Skeletal muscle tissue (tissue), 4 donors: Measurements from ENCODE around the gene NR6A1. TPM values are rescaled to one million over a fixed set of nuclear protein-coding genes. Genes with fewer than 3 reads are reported as not detected.
A peak's percentile ranks its signal among the peaks of the same experiment; 100 is the strongest.

Experiments used
- H3K27ac ChIP-seq: one replicate; pipeline ENCODE4 v1.7.0; 2013; ENCODE audit warnings: mild to moderate bottlenecking, low read depth, low read length, inconsistent platforms
- H3K27me3 ChIP-seq, 3 donors: one replicate each; pipeline ENCODE4 v1.7.0; 2013; ENCODE audit warnings: low read length in 3 of 3; ENCODE audit not compliant: control insufficient read depth in 3 of 3, insufficient read depth in 3 of 3
- H3K36me3 ChIP-seq, 3 donors: one replicate each; pipeline ENCODE4 v1.7.0; 2013; ENCODE audit warnings: low read length in 3 of 3; ENCODE audit not compliant: control insufficient read depth in 3 of 3, insufficient read depth in 3 of 3
- H3K4me1 ChIP-seq, 3 donors: one replicate each; pipeline ENCODE4 v1.7.0; 2013; ENCODE audit warnings: low read length in 3 of 3, mild to moderate bottlenecking in 3 of 3; ENCODE audit not compliant: control insufficient read depth in 3 of 3, insufficient read depth in 3 of 3
- H3K4me3 ChIP-seq, 3 donors: one replicate each; pipeline ENCODE4 v1.7.0; 2013; ENCODE audit warnings: low read length in 3 of 3
- H3K9ac ChIP-seq, 3 donors: one replicate each; pipeline ENCODE4 v1.7.0; 2013; ENCODE audit warnings: low read length in 3 of 3, mild to moderate bottlenecking in 3 of 3, moderate library complexity in 2 of 3, low read depth in 1 of 3
- H3K9me3 ChIP-seq, 3 donors: one replicate each; pipeline ENCODE4 v1.7.0; 2013; ENCODE audit warnings: low read length in 3 of 3; ENCODE audit not compliant: control insufficient read depth in 3 of 3
- total RNA-seq: library from RNA; depleted of rRNA; stranded (reverse); fragments of >200 nt; gene quantifications from one replicate; pipeline ENCODE4 v1.2.3, GENCODE V29; 2014
- donor health status: Osteomylitis.

NR6A1 gene
- total RNA-seq, 1 donor from 2014 or later, result 0.52 TPM

DNA sequence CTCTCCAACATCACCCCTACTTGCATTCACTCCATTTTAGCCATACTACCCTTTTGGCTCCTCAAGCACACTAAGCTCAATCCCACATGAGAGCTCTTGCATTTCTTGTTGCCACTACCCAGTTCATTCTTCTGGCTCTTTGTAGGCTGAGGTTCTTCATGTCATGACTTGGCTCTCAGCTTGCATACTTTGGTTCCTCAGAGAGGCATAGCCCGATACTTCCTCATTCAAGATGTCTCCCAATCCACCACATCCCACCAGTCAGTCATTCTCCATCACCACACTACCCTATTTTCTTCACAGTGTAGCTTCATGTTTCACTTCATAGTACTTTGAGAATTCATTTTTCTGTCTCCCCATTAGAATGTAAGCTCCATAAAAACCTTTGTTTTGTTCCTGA, 116.7 kb downstream of the NR6A1 start:
- no peak overlapping the region for H3K9ac ChIP-seq
- no peaks in the 10 kb centered on the region for H3K36me3 ChIP-seq
- H3K27ac ChIP-seq, result no peak overlapping the region
- H3K4me1 ChIP-seq, result peaks cover 15 to 32% (median 27%) of the 10 kb centered on the region in 3 donors
- H3K9me3 ChIP-seq, result no peaks in the 10 kb centered on the region
- H3K4me3 ChIP-seq, result peak overlapping the region in 1 of 3 donors; percentile 28
- no peaks in the 10 kb centered on the region for H3K27me3 ChIP-seq

DNA sequence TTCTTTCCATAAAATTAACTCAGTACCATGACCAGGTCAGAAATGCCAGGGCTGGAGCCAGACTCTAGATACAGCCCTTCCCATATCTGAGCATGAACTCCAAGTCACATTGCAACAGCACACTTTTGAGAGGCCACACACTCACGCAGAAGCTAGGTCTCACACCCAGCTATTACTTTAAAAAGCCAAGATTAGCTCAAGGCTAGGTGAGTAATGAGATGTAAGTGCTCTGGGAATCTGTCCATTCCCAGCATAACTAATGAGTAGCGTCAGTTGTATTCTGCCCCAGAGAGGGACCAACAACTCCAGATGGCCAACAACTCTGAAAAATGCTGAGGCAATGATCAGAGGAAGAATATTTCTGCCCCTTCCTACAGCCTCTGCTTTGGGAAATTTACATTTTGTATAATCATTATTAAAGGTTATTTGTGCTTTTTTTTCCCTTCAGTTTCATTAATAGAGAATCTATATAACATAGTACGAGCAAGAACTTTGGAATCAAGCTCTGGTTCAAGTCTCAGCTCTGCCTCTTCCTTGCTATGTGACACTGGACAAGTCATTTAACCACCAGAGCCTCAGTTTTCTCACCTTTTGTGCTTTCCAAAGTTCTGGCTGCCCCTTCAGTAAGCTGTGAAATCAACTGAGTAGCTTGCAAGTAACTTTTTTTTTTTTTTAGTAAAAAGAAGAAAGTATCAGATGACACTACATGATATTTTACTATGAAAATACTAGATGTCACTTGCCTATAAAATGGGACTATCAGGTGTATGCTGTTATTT, 118.3 kb downstream of the NR6A1 start:
- H3K27ac ChIP-seq, result no peak overlapping the region
- no peak overlapping the region for H3K4me3 ChIP-seq
- H3K4me1 ChIP-seq, result peaks cover 15 to 26% (median 24%) of the 10 kb centered on the region in 3 donors
- H3K27me3 ChIP-seq, result no peaks in the 10 kb centered on the region
- no peaks in the 10 kb centered on the region for H3K9me3 ChIP-seq
- H3K36me3 ChIP-seq, result no peaks in the 10 kb centered on the region
- H3K9ac ChIP-seq, result no peak overlapping the region

DNA sequence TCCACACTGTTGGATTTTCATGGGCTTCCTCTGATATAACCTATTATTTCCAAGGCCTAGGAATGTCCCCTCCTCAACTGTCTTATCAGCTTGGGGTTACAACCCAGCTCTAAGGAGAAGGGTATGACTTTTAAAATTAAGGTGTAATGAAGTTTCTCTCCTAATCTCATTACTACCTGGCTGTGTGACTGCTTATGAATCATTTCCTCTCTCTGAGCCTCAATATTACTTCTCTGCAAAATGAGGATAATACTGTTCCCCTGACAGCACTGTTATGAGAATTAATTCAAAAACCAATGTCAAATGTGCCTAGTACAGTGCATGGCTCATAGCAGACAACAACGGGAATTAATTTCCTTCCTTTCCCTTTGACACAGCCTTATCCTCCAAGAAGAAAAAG, 118.9 kb downstream of the NR6A1 start:
- no peaks in the 10 kb centered on the region for H3K9me3 ChIP-seq
- no peak overlapping the region for H3K4me3 ChIP-seq
- peaks cover 15 to 25% (median 20%) of the 10 kb centered on the region in 3 donors for H3K4me1 ChIP-seq
- no peak overlapping the region for H3K9ac ChIP-seq
- no peak overlapping the region for H3K27ac ChIP-seq
- H3K27me3 ChIP-seq, result no peaks in the 10 kb centered on the region
- H3K36me3 ChIP-seq, result no peaks in the 10 kb centered on the region

DNA sequence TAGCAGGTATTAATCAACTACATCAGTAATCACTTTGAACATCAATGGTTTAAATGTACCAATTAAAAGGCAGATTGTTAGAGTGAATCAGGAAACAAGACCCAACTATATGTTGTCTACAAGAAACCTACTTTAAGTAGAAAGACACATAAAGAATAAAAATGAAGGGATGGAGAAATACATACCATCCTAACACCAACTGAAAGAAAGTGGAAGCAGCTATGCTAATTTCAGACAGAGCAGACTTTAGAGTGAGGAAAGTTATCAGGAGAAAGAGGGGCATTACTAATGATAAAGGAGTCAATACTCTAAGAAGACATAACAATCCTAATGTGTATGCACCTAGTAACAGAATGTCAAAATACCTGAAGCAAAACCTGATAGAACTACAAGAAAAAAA, 125.8 kb downstream of the NR6A1 start:
- no peaks in the 10 kb centered on the region for H3K9me3 ChIP-seq
- H3K4me1 ChIP-seq, result no peaks in the 10 kb centered on the region
- no peak overlapping the region for H3K9ac ChIP-seq

DNA sequence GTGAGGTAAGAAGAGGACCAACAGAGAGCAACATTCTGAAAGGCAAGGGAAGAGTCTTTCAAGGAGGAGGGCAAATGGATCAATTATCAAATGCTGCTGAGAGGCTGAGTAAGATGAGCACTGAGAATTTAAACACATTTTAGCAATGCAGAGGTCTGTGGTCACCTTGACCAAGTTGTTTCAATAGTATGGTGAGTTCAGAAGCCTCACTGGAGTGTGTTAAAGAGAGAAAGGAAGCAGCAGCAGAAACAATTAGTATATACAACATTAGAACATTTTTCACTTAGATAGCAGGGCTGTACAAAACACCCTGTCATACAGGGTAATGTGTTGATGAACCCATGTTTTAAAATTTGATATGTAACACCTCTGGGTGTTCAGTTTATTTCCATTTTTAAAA, 131.5 kb downstream of the NR6A1 start:
- Histone ChIP-seq H3K4me3 (no peak overlapping the region), H3K27me3 (no peaks in the 10 kb centered on the region), H3K27ac (no peak overlapping the region), H3K9ac (no peak overlapping the region), H3K9me3 (no peaks in the 10 kb centered on the region), H3K36me3 (no peaks in the 10 kb centered on the region), H3K4me1 (no peaks in the 10 kb centered on the region)

More for the DNA sequence above, 125.8 kb downstream of the NR6A1 start:
- H3K27ac ChIP-seq, result no peak overlapping the region
- H3K36me3 ChIP-seq, result no peaks in the 10 kb centered on the region
- H3K27me3 ChIP-seq, result no peaks in the 10 kb centered on the region
- H3K4me3 ChIP-seq, result no peak overlapping the region

DNA sequence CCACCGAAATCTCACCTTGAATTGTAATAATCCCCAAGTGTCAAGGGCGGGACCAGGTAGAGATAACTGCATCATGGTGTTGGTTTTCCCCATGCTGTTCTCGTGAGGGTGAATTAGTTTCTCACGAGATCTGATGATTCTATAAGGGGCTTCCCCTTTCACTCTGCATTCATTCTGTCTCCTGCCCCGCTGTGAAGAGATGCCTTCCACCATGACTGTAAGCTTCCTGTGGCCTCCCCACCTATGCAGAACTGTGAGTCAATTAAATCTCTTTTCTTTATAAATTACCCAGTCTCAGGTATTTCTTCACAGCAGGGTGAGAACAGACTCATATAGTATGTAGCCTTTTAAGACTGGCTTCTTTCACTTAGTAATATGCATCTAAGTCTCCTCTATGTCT, 135.8 kb downstream of the NR6A1 start:
- Histone ChIP-seq H3K9ac (no peak overlapping the region), H3K36me3 (no peaks in the 10 kb centered on the region), H3K27me3 (no peaks in the 10 kb centered on the region), H3K4me1 (no peaks in the 10 kb centered on the region), H3K4me3 (no peak overlapping the region), H3K27ac (no peak overlapping the region), H3K9me3 (no peaks in the 10 kb centered on the region)

DNA sequence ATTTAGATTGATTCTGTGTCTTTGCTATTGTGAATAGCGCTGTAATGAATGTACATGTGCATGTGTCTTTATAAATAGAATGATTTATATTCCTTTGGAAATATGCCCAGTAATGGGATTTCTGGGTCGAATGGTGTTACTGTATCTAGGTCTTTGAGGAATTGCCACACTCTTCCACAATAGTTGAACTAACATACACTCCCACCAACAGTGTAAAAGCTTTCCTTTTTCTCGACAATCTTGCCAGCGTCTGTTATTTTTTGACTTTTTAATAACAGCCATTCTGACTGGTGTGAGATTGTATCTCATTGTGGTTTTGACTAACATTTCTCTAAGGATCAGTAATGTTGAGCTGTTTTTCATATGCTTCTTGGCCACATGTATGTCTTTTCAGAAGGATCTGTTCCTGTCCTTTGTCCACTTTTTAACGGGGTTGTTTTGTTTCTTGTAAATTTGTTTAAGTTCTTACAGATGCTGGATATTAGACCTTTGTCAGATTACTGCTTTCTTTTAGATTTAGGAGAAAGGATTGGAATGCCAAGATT, 139.0 kb downstream of the NR6A1 start:
- H3K9ac ChIP-seq, result no peak overlapping the region
- H3K4me3 ChIP-seq, result no peak overlapping the region
- no peaks in the 10 kb centered on the region for H3K4me1 ChIP-seq
- H3K27me3 ChIP-seq, result no peaks in the 10 kb centered on the region
- no peaks in the 10 kb centered on the region for H3K36me3 ChIP-seq
- no peaks in the 10 kb centered on the region for H3K9me3 ChIP-seq
- no peak overlapping the region for H3K27ac ChIP-seq

DNA sequence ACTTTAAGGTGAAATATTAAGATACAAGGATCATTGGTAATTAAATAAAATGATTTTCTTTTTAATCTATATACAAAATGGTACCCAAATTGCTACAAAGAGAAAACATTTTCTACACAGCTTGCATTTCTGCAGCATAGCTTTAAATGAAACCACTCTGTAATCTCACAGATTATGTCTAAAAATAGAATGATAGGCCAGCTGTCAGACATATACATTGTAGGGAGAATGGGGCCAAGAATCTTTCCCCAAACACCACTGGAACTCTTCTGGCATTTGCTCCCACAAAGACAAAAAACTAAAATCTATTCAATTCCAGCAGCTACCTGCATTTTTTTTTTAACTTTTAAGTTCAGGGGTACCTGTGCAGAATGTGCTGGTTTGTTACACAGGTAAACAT, 139.8 kb downstream of the NR6A1 start:
- Histone ChIP-seq H3K9ac (no peak overlapping the region), H3K27me3 (no peaks in the 10 kb centered on the region), H3K4me1 (no peaks in the 10 kb centered on the region), H3K36me3 (no peaks in the 10 kb centered on the region), H3K4me3 (no peak overlapping the region), H3K9me3 (no peaks in the 10 kb centered on the region), H3K27ac (no peak overlapping the region)

DNA sequence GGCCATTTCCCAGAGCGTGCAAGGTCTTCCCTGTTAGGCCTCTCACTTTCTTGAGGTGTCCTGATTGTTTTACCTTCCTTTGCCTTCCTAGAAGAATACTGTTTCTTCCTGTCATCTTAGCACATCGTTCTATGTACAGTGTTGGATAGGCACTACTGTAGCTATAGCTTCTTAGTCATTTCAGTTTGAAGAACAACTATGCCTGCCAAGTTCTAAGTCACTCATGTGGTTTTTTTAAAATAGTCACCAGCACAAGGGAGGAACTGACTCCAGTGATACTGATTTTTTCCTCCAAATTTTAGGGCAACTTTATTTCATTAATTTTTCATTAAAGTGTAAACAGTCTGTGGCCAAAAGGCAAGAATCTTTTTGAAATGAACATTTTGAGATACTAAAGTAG, 141.5 kb downstream of the NR6A1 start:
- H3K4me3 ChIP-seq, result no peak overlapping the region
- no peaks in the 10 kb centered on the region for H3K36me3 ChIP-seq
- no peaks in the 10 kb centered on the region for H3K27me3 ChIP-seq
- H3K9ac ChIP-seq, result no peak overlapping the region
- H3K9me3 ChIP-seq, result no peaks in the 10 kb centered on the region
- no peak overlapping the region for H3K27ac ChIP-seq
- no peaks in the 10 kb centered on the region for H3K4me1 ChIP-seq

DNA sequence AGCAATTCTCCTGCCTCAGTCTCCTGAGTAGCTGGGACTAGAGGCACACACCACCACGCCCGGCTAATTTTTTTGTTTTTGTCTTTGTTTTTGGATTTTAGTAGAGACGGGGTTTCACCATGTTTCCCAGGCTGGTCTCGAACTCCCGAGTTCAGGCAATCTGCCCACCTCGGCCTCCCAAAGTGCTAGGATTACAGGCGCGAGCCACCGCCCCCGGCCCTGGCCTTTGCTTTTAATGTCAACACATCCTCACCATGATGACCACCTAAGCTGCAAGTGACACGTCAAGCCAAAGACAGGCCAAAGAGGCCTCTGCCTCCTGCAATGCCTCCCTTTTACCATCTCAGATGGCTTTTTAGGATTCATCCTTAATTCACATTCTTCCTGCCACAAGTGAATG, 142.4 kb downstream of the NR6A1 start:
- no peak overlapping the region for H3K27ac ChIP-seq
- no peaks in the 10 kb centered on the region for H3K9me3 ChIP-seq
- no peak overlapping the region for H3K9ac ChIP-seq
- no peak overlapping the region for H3K4me3 ChIP-seq
- no peaks in the 10 kb centered on the region for H3K36me3 ChIP-seq
- H3K27me3 ChIP-seq, result no peaks in the 10 kb centered on the region
- H3K4me1 ChIP-seq, result no peaks in the 10 kb centered on the region
